SK-N-SH treated with all-trans-retinoic acid at 6 μM for 48 hours (cell line): ENCODE results near the gene SLC35G4.

Experiments used
- CSDC2 ChIP-seq: fragments of 250-450 bp; sonication (Bioruptor Pico); IDR thresholded peaks from 2 replicates; pipeline ENCODE4 v1.5.0; 2020; ENCODE audit warnings: mild to moderate bottlenecking, moderate library complexity
- ESRRG ChIP-seq: fragments of 250-450 bp; sonication (Bioruptor Pico); IDR thresholded peaks from 2 replicates; pipeline ENCODE4 v1.6.1; 2021; ENCODE audit warnings: mild to moderate bottlenecking
- SNAI2 ChIP-seq: fragments of 250-450 bp; sonication (Bioruptor Pico); IDR thresholded peaks from 2 replicates; pipeline ENCODE4 v1.5.0; 2020; ENCODE audit warnings: mild to moderate bottlenecking, moderate library complexity
- TOX ChIP-seq: fragments of 250-450 bp; sonication (Bioruptor Pico); IDR thresholded peaks from 2 replicates; pipeline ENCODE4 v1.8.0; 2021; ENCODE audit warnings: mild to moderate bottlenecking, moderate library complexity, borderline replicate concordance
- ZFP30 ChIP-seq: fragments of 450-650 bp; formaldehyde crosslinking; IDR thresholded peaks from 2 replicates; pipeline ENCODE4 v1.5.0; 2022; ENCODE audit warnings: mild to moderate bottlenecking, moderate library complexity
- ZNF70 ChIP-seq: fragments of 450-650 bp; formaldehyde crosslinking; IDR thresholded peaks from 2 replicates; pipeline ENCODE4 v1.5.0; 2020; ENCODE audit warnings: mild to moderate bottlenecking, moderate library complexity
- TF ChIP-seq, protein P1 (sequence below): fragments of 250-450 bp; sonication (Bioruptor Pico); IDR thresholded peaks from 2 replicates; pipeline ENCODE4 v1.8.0; 2020; ENCODE audit warnings: mild to moderate bottlenecking, moderate library complexity, borderline replicate concordance
- TF ChIP-seq, protein P2 (sequence below): fragments of 250-450 bp; sonication (Bioruptor Pico); IDR thresholded peaks from 2 replicates; pipeline ENCODE4 v1.5.1; 2021; ENCODE audit warnings: mild to moderate bottlenecking, moderate library complexity

- TF ChIP-seq ZFP30: no peak
- TF ChIP-seq ZNF70: no peak
- TF ChIP-seq TOX (CRISPR knock-in tag): no peak
- TF ChIP-seq, protein P1, sequence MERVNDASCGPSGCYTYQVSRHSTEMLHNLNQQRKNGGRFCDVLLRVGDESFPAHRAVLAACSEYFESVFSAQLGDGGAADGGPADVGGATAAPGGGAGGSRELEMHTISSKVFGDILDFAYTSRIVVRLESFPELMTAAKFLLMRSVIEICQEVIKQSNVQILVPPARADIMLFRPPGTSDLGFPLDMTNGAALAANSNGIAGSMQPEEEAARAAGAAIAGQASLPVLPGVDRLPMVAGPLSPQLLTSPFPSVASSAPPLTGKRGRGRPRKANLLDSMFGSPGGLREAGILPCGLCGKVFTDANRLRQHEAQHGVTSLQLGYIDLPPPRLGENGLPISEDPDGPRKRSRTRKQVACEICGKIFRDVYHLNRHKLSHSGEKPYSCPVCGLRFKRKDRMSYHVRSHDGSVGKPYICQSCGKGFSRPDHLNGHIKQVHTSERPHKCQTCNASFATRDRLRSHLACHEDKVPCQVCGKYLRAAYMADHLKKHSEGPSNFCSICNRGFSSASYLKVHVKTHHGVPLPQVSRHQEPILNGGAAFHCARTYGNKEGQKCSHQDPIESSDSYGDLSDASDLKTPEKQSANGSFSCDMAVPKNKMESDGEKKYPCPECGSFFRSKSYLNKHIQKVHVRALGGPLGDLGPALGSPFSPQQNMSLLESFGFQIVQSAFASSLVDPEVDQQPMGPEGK (CRISPR knock-in tag): no peak
- TF ChIP-seq ESRRG (CRISPR knock-in tag): no peak
- no peak for TF ChIP-seq CSDC2 (CRISPR knock-in tag)
- TF ChIP-seq SNAI2 (CRISPR knock-in tag): no peak
- TF ChIP-seq, protein P2, sequence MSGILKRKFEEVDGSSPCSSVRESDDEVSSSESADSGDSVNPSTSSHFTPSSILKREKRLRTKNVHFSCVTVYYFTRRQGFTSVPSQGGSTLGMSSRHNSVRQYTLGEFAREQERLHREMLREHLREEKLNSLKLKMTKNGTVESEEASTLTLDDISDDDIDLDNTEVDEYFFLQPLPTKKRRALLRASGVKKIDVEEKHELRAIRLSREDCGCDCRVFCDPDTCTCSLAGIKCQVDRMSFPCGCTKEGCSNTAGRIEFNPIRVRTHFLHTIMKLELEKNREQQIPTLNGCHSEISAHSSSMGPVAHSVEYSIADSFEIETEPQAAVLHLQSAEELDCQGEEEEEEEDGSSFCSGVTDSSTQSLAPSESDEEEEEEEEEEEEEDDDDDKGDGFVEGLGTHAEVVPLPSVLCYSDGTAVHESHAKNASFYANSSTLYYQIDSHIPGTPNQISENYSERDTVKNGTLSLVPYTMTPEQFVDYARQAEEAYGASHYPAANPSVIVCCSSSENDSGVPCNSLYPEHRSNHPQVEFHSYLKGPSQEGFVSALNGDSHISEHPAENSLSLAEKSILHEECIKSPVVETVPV (CRISPR knock-in tag): no peak
Measured at GRCh38 chr18:11577271-11578112, 31.9 kb upstream of the SLC35G4 start.
